ENCODE measurements around the gene GABRE.

GABRE gene

GRCh38 chrX:151983186-151983585, 8.7 kb upstream of the GABRE start:
- no peak overlapping the region for H2AFZ ChIP-seq (ENCODE audit: low read depth)
- no peak for TF ChIP-seq CTCF (conservative IDR thresholded peaks at IDR 0.05; ENCODE audit: low read depth, low read length)
- H3K79me2 ChIP-seq (ENCODE audit: insufficient read depth, low read depth), result no peaks in the 10 kb centered on the region
- no peak overlapping the region for H3K4me3 ChIP-seq (IDR thresholded peaks at IDR 0.05; ENCODE audit: insufficient read depth, low read depth, low read length)
- no peak overlapping the region for H3K4me2 ChIP-seq
- H3K9ac ChIP-seq, result no peak overlapping the region
- H3K36me3 ChIP-seq (ENCODE audit: insufficient read depth), result no peaks in the 10 kb centered on the region
- no peaks in the 10 kb centered on the region for H3K4me1 ChIP-seq (ENCODE audit: low read depth, poor library complexity, severe bottlenecking)
- no peak overlapping the region for H3K27ac ChIP-seq
- no peaks in the 10 kb centered on the region for H4K20me1 ChIP-seq (ENCODE audit: insufficient read depth)
- no peaks in the 10 kb centered on the region for H3K27me3 ChIP-seq (ENCODE audit: insufficient read depth, low read depth)

- Histone ChIP-seq H3K4me3 (IDR thresholded peaks at IDR 0.05; ENCODE audit: insufficient read depth, low read depth, low read length) (no peak overlapping the region), H3K9ac (no peak overlapping the region), H3K79me2 (ENCODE audit: insufficient read depth, low read depth) (no peaks in the 10 kb centered on the region), H3K27me3 (ENCODE audit: insufficient read depth, low read depth) (no peaks in the 10 kb centered on the region), H3K4me2 (no peak overlapping the region), H4K20me1 (ENCODE audit: insufficient read depth) (no peaks in the 10 kb centered on the region), H3K36me3 (ENCODE audit: insufficient read depth) (no peaks in the 10 kb centered on the region), H3K27ac (no peak overlapping the region), H2AFZ (ENCODE audit: low read depth) (no peak overlapping the region), H3K4me1 (ENCODE audit: low read depth, poor library complexity, severe bottlenecking) (no peaks in the 10 kb centered on the region)
- TF ChIP-seq CTCF (conservative IDR thresholded peaks at IDR 0.05; ENCODE audit: low read depth, low read length), result no peak
Observed at GRCh38 chrX:151982222-151982621, 7.7 kb upstream of the GABRE start.

DNA sequence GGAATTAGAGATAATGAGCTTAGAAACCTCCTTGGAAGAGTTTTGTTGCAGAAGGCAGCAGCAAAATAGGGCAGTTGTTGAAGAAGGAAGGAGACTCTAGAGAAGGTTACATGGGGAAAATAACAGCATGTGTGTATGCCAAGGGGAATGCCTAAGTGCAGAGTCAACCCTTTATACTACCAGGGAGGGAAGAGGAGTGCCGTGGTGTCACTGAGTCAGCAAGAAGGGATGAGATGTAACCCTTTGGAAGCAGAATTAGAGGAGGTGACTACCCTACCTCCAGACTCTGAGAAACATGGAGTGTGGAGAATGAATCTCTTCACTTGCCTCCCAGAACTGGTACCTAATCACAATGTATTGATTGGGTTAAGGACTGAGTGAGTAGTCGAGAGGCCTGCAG, 6.7 kb upstream of the GABRE start:
- TF ChIP-seq CTCF (conservative IDR thresholded peaks at IDR 0.05; ENCODE audit: low read depth, low read length), result no peak
- H3K9ac ChIP-seq, result no peak overlapping the region
- H3K27ac ChIP-seq, result no peak overlapping the region
- H3K4me2 ChIP-seq, result no peak overlapping the region
- no peaks in the 10 kb centered on the region for H3K4me1 ChIP-seq (ENCODE audit: low read depth, poor library complexity, severe bottlenecking)
- H3K36me3 ChIP-seq (ENCODE audit: insufficient read depth), result no peaks in the 10 kb centered on the region
- H2AFZ ChIP-seq (ENCODE audit: low read depth), result no peak overlapping the region
- no peaks in the 10 kb centered on the region for H3K27me3 ChIP-seq (ENCODE audit: insufficient read depth, low read depth)
- no peak overlapping the region for H3K4me3 ChIP-seq (IDR thresholded peaks at IDR 0.05; ENCODE audit: insufficient read depth, low read depth, low read length)
- H4K20me1 ChIP-seq (ENCODE audit: insufficient read depth), result no peaks in the 10 kb centered on the region
- no peaks in the 10 kb centered on the region for H3K79me2 ChIP-seq (ENCODE audit: insufficient read depth, low read depth)

GRCh38 chrX:151977923-151978322, 3.4 kb upstream of the GABRE start:
- Histone ChIP-seq H3K9ac (no peak overlapping the region), H3K79me2 (ENCODE audit: insufficient read depth, low read depth) (no peaks in the 10 kb centered on the region), H4K20me1 (ENCODE audit: insufficient read depth) (no peaks in the 10 kb centered on the region), H3K27ac (no peak overlapping the region), H3K27me3 (ENCODE audit: insufficient read depth, low read depth) (no peaks in the 10 kb centered on the region), H3K4me2 (no peak overlapping the region), H3K36me3 (ENCODE audit: insufficient read depth) (no peaks in the 10 kb centered on the region), H3K4me3 (IDR thresholded peaks at IDR 0.05; ENCODE audit: insufficient read depth, low read depth, low read length) (no peak overlapping the region), H2AFZ (ENCODE audit: low read depth) (no peak overlapping the region), H3K4me1 (ENCODE audit: low read depth, poor library complexity, severe bottlenecking) (no peaks in the 10 kb centered on the region)
- TF ChIP-seq CTCF (conservative IDR thresholded peaks at IDR 0.05; ENCODE audit: low read depth, low read length), result no peak

GRCh38 chrX:151977009-151977408, 2.5 kb upstream of the GABRE start:
- H3K27ac ChIP-seq, result no peak overlapping the region
- no peaks in the 10 kb centered on the region for H3K4me1 ChIP-seq (ENCODE audit: low read depth, poor library complexity, severe bottlenecking)
- TF ChIP-seq CTCF (conservative IDR thresholded peaks at IDR 0.05; ENCODE audit: low read depth, low read length), result no peak
- H4K20me1 ChIP-seq (ENCODE audit: insufficient read depth), result no peaks in the 10 kb centered on the region
- H2AFZ ChIP-seq (ENCODE audit: low read depth), result no peak overlapping the region
- H3K27me3 ChIP-seq (ENCODE audit: insufficient read depth, low read depth), result no peaks in the 10 kb centered on the region
- H3K4me2 ChIP-seq, result no peak overlapping the region
- no peak overlapping the region for H3K4me3 ChIP-seq (IDR thresholded peaks at IDR 0.05; ENCODE audit: insufficient read depth, low read depth, low read length)
- H3K36me3 ChIP-seq (ENCODE audit: insufficient read depth), result no peaks in the 10 kb centered on the region
- no peaks in the 10 kb centered on the region for H3K79me2 ChIP-seq (ENCODE audit: insufficient read depth, low read depth)
- no peak overlapping the region for H3K9ac ChIP-seq

Data from KMS-11 (cell line).